ENCODE data around the gene ARID1B. TPM values are rescaled to one million over a fixed set of nuclear protein-coding genes. Genes with fewer than 3 reads are reported as not detected.

ARID1B gene
- total and polyA plus RNA-seq, 2 experiments from 2014 or later = 32.9 to 67.0 TPM

DNA sequence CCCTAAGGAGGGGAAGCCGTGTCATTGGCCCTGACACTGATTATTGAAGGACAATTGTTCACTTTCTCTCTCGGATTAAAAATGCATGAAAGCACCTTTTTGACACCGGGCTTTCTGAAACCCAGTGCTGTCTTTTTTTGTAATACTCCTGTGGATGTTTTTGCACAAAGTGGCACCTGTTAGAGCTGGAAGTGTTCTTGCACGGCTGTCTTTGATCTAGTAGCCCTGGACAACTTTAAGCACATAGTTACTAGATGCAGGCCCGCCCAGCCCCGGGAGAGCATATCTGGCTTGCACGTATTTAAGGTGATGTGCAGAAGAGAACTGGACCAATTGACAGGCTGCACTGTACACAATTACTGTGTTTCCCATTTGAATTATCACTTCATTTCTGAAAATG is 72.6 kb downstream of the ARID1B start:
- 64% methylated on average over 7 of the region's 7 CpGs for WGBS (ENCODE audit: low lambda C conversion rate, missing lambda C conversion rate)
- Histone ChIP-seq H3K36me3 (replicated peaks; ENCODE audit: insufficient read depth, low read depth) (no peaks in the 10 kb centered on the region), H3K9me3 (ENCODE audit: low read depth) (no peaks in the 10 kb centered on the region), H2AFZ (no peak overlapping the region), H3K4me1 (ENCODE audit: insufficient read depth) (peaks cover 26% of the 10 kb centered on the region), H4K20me1 (ENCODE audit: insufficient read depth, poor library complexity, severe bottlenecking) (peaks cover 83% of the 10 kb centered on the region), H3K4me3 (no peak overlapping the region), H3K79me2 (peaks cover 100% of the 10 kb centered on the region), H3K27me3 (no peaks in the 10 kb centered on the region), H3K4me2 (no peak overlapping the region), H3K9me2 (replicated peaks; ENCODE audit: insufficient read depth) (no peaks in the 10 kb centered on the region), H3K27ac (no peak overlapping the region)
- TF ChIP-seq EZH2 (IDR thresholded peaks at IDR 0.05; ENCODE audit: borderline replicate concordance) = no peak
- no peak for DNase-seq (ENCODE audit: low spot score)

DNA sequence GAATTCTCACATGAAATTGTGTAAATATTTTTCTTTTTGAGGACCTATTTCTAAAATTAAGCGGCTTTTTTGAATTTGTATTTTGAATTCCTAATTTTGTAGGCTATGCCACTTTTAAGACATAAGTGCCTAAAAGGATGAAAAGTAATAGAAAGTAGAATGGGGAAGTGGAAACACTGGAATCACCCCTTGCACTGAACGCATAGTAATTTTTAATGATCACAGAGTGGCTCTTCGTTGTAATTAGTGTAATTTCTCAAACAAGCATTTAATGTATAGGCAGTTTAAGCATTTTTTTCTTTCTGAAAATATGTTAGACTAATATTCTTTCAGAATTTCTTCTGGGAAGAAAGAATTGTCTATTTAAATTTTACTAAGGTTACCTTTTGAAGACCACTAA is 73.2 kb downstream of the ARID1B start:
- no peaks in the 10 kb centered on the region for H3K36me3 ChIP-seq (replicated peaks; ENCODE audit: insufficient read depth, low read depth)
- no peak for DNase-seq (ENCODE audit: low spot score)
- peaks cover 22% of the 10 kb centered on the region for H3K4me1 ChIP-seq (ENCODE audit: insufficient read depth)
- no peak overlapping the region for H3K4me3 ChIP-seq
- no peaks in the 10 kb centered on the region for H3K9me2 ChIP-seq (replicated peaks; ENCODE audit: insufficient read depth)
- H3K79me2 ChIP-seq = peaks cover 100% of the 10 kb centered on the region
- H3K27ac ChIP-seq = no peak overlapping the region
- H4K20me1 ChIP-seq (ENCODE audit: insufficient read depth, poor library complexity, severe bottlenecking) = peaks cover 83% of the 10 kb centered on the region
- H3K4me2 ChIP-seq = no peak overlapping the region
- H2AFZ ChIP-seq = no peak overlapping the region
- no peaks in the 10 kb centered on the region for H3K9me3 ChIP-seq (ENCODE audit: low read depth)
- H3K27me3 ChIP-seq = no peaks in the 10 kb centered on the region
- 97% methylated on average over 3 of the region's 3 CpGs for WGBS (ENCODE audit: low lambda C conversion rate, missing lambda C conversion rate)
- TF ChIP-seq, protein P1, sequence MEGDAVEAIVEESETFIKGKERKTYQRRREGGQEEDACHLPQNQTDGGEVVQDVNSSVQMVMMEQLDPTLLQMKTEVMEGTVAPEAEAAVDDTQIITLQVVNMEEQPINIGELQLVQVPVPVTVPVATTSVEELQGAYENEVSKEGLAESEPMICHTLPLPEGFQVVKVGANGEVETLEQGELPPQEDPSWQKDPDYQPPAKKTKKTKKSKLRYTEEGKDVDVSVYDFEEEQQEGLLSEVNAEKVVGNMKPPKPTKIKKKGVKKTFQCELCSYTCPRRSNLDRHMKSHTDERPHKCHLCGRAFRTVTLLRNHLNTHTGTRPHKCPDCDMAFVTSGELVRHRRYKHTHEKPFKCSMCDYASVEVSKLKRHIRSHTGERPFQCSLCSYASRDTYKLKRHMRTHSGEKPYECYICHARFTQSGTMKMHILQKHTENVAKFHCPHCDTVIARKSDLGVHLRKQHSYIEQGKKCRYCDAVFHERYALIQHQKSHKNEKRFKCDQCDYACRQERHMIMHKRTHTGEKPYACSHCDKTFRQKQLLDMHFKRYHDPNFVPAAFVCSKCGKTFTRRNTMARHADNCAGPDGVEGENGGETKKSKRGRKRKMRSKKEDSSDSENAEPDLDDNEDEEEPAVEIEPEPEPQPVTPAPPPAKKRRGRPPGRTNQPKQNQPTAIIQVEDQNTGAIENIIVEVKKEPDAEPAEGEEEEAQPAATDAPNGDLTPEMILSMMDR (IDR thresholded peaks at IDR 0.05; ENCODE audit: poor library complexity) = no peak
- TF ChIP-seq EZH2phosphoT487 (IDR thresholded peaks at IDR 0.05; ENCODE audit: low read depth, severe bottlenecking, unreplicated experiment) = no peak
- TF ChIP-seq EZH2 (IDR thresholded peaks at IDR 0.05; ENCODE audit: borderline replicate concordance) = no peak

DNA sequence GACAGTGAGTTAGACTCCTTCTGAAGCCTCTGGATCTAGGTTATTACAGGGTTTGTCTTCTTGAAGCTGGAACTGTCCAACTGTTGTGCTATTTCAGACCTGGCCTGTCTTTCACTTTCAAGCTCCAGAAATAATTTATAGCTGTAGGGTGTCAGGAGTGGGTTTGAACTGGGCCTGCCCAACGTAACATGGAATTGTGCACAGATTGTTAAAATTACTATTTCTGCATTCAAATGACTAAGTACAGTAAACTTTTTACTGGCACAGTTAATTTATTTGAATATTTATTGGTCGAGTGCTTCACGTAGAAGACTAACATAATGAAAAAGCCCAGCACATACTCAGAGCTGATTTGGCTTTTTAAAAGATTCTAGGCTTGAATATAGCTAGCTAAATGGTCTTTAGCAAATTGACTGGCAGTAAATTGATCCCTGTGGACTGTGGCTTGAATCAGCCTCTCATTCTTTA is 74.3 kb downstream of the ARID1B start:
- Histone ChIP-seq H3K9me3 (ENCODE audit: low read depth) (no peaks in the 10 kb centered on the region), H3K27me3 (no peaks in the 10 kb centered on the region), H3K79me2 (peaks cover 100% of the 10 kb centered on the region), H3K36me3 (replicated peaks; ENCODE audit: insufficient read depth, low read depth) (no peaks in the 10 kb centered on the region), H3K27ac (no peak overlapping the region), H3K9me2 (replicated peaks; ENCODE audit: insufficient read depth) (no peaks in the 10 kb centered on the region), H2AFZ (no peak overlapping the region), H3K4me3 (no peak overlapping the region), H3K4me1 (ENCODE audit: insufficient read depth) (peaks cover 18% of the 10 kb centered on the region), H4K20me1 (ENCODE audit: insufficient read depth, poor library complexity, severe bottlenecking) (peaks cover 91% of the 10 kb centered on the region), H3K4me2 (peak overlapping the region; percentile 35)
- TF ChIP-seq, protein P1 (IDR thresholded peaks at IDR 0.05; ENCODE audit: poor library complexity) = no peak
- no peak for TF ChIP-seq EZH2phosphoT487 (IDR thresholded peaks at IDR 0.05; ENCODE audit: low read depth, severe bottlenecking, unreplicated experiment)
- TF ChIP-seq EZH2 (IDR thresholded peaks at IDR 0.05; ENCODE audit: borderline replicate concordance) = no peak
- no peak for DNase-seq (ENCODE audit: low spot score)
- WGBS (ENCODE audit: low lambda C conversion rate, missing lambda C conversion rate) = 63% methylated on average over 3 of the region's 3 CpGs

DNA sequence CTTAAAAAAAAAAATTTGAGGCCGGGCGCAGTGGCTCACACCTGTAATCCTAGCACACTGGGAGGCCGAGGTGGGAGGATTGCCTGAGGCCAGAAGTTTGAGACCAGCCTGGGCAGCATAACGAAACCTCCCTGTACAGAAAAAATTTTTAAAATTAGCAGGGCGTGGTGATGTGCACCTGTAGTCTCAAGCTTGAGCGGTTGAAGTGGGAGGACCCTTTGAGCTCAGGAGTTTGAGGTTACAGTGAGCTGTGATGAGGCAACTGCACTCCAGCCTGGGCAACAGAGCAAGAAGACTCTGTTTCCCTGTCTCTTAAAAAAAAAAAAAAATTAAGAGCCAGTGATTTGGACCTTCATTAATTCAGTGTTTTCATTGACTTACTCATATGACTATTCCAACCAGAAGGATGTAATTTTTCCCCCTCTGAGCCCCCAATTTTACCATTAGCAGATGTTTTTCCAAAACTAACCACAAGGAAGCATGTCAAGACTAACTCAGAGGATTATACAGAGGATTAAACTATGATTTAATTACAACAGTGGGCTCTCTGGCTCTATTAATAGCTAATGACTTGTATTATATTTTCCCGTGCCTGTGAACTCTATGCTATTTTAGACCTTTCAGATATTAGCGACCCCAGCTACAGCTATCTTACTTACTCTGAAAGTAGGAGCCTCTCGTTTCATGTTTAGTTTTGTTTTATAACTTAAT is 75.1 kb downstream of the ARID1B start:
- TF ChIP-seq, protein P1 (IDR thresholded peaks at IDR 0.05; ENCODE audit: poor library complexity) = no peak
- TF ChIP-seq EZH2phosphoT487 (IDR thresholded peaks at IDR 0.05; ENCODE audit: low read depth, severe bottlenecking, unreplicated experiment) (no peak), EZH2 (IDR thresholded peaks at IDR 0.05; ENCODE audit: borderline replicate concordance) (no peak)
- DNase-seq (ENCODE audit: low spot score) = no peak
- H3K9me2 ChIP-seq (replicated peaks; ENCODE audit: insufficient read depth) = no peaks in the 10 kb centered on the region
- no peak overlapping the region for H3K4me2 ChIP-seq
- H3K79me2 ChIP-seq = peaks cover 100% of the 10 kb centered on the region
- no peaks in the 10 kb centered on the region for H3K27me3 ChIP-seq
- peaks cover 92% of the 10 kb centered on the region for H4K20me1 ChIP-seq (ENCODE audit: insufficient read depth, poor library complexity, severe bottlenecking)
- H2AFZ ChIP-seq = no peak overlapping the region
- no peaks in the 10 kb centered on the region for H3K36me3 ChIP-seq (replicated peaks; ENCODE audit: insufficient read depth, low read depth)
- no peak overlapping the region for H3K27ac ChIP-seq
- peaks cover 14% of the 10 kb centered on the region for H3K4me1 ChIP-seq (ENCODE audit: insufficient read depth)
- H3K9me3 ChIP-seq (ENCODE audit: low read depth) = no peaks in the 10 kb centered on the region
- 77% methylated on average over 9 of the region's 9 CpGs for WGBS (ENCODE audit: low lambda C conversion rate, missing lambda C conversion rate)
- H3K4me3 ChIP-seq = no peak overlapping the region
